Coronary artery (tissue), 2 donors: Measurements from ENCODE around the gene OR51T1.
"Not testable (repeated sequence)": the region's sequence is repeated elsewhere in the genome, so short reads cannot be mapped to it uniquely, and the experiment has no call there.

Source experiments
- DNase-seq: peaks from one replicate; pipeline ENCODE4 v3.0.0-alpha.2; 2017; ENCODE audit warnings: low spot score
- H3K27ac ChIP-seq, 2 donors: fragments of 200-600 bp; sonication (generic); one replicate each; pipeline ENCODE4 v1.5.1; 2016 to 2019
- H3K4me3 ChIP-seq: fragments of 200-600 bp; sonication (generic); 2 replicates; pipeline ENCODE4 v1.5.1; 2016; ENCODE audit warnings: mild to moderate bottlenecking, moderate library complexity
- CTCF ChIP-seq: fragments of 200-600 bp; sonication (generic); IDR thresholded peaks from one replicate; pipeline ENCODE4 v1.5.1; 2019; ENCODE audit warnings: antibody characterized with exemption

The OR51T1 gene

GRCh38 chr11:4881860-4882500, at the start of gene OR51T1:
Gene OR51T1 (plus strand): TSS chr11:4881900. CDS start chr11:4881900, 0 bp downstream.
- no peak for TF ChIP-seq CTCF
- H3K27ac ChIP-seq: no peak within 1 kb of the TSS
- no peak within 1 kb of the TSS for H3K4me3 ChIP-seq
- no peak for DNase-seq

GRCh38 chr11:4839851-4840549, 41.7 kb upstream of the OR51T1 start:
- Histone ChIP-seq H3K27ac (no peak overlapping the region), H3K4me3 (no peak overlapping the region)
- TF ChIP-seq CTCF: no peak
- no peak for DNase-seq

GRCh38 chr11:4848908-4849532, 32.7 kb upstream of the OR51T1 start, which contains the start of gene OR51S1:
Gene OR51S1 (minus strand): TSS chr11:4849208. CDS start chr11:4849208, 0 bp downstream.
- H3K27ac ChIP-seq: no peak within 1 kb of the TSS
- no peak for DNase-seq
- TF ChIP-seq CTCF: no peak
- H3K4me3 ChIP-seq: no peak within 1 kb of the TSS

- DNase-seq: no peak
- no peak for TF ChIP-seq CTCF
- H3K27ac ChIP-seq: no peak overlapping the region
- no peak overlapping the region for H3K4me3 ChIP-seq
Measured at GRCh38 chr11:4851033-4851432, 30.7 kb upstream of the OR51T1 start.

- not testable (repeated sequence) for H3K27ac ChIP-seq, H3K4me3 ChIP-seq, DNase-seq
Measured at GRCh38 chr11:4854286-4854685, 27.4 kb upstream of the OR51T1 start.

GRCh38 chr11:4862447-4863236, 19.1 kb upstream of the OR51T1 start:
- no peak for TF ChIP-seq CTCF
- Histone ChIP-seq H3K4me3 (no peak overlapping the region), H3K27ac (no peak overlapping the region)
- DNase-seq: no peak

- H3K4me3 ChIP-seq: no peak overlapping the region
- no peak for TF ChIP-seq CTCF
- H3K27ac ChIP-seq: no peak overlapping the region
- no peak for DNase-seq
Measured at GRCh38 chr11:4863876-4864275, 17.8 kb upstream of the OR51T1 start.
